Measurements from ENCODE around the gene RPTOR. TPM values are rescaled to one million over a fixed set of nuclear protein-coding genes. Genes with fewer than 3 reads are reported as not detected.

The RPTOR gene
- polyA plus RNA-seq, 1 donor from 2014 or later, result 8.0 TPM

- Histone ChIP-seq H3K27ac (ENCODE audit: low read length) (no peak overlapping the region), H3K4me3 (ENCODE audit: low read length) (no peak overlapping the region), H3K79me2 (replicated peaks; ENCODE audit: insufficient read depth, low read length) (no peaks in the 10 kb centered on the region), H2AFZ (ENCODE audit: low read depth, low read length) (no peak overlapping the region), H3F3A (ENCODE audit: insufficient read depth, low read length, poor library complexity, severe bottlenecking) (no peaks in the 10 kb centered on the region), H3K9ac (ENCODE audit: low read length) (no peak overlapping the region), H3K4me2 (ENCODE audit: low read length) (no peak overlapping the region), H3K9me3 (ENCODE audit: low read length) (no peaks in the 10 kb centered on the region), H3K36me3 (ENCODE audit: insufficient read depth, low read length) (no peaks in the 10 kb centered on the region), H3K27me3 (ENCODE audit: insufficient read depth, low read depth, low read length) (no peaks in the 10 kb centered on the region), H4K20me1 (ENCODE audit: insufficient read depth) (no peaks in the 10 kb centered on the region), H3K9me2 (ENCODE audit: insufficient read depth, low read length) (no peaks in the 10 kb centered on the region)
- TF ChIP-seq TAF1 (IDR thresholded peaks at IDR 0.05; ENCODE audit: low read depth), result no peak
- TF ChIP-seq SMC3 (conservative IDR thresholded peaks at IDR 0.05; ENCODE audit: poor library complexity), result no peak
- no peak for TF ChIP-seq MXI1 (conservative IDR thresholded peaks at IDR 0.05; ENCODE audit: poor library complexity, severe bottlenecking)
- TF ChIP-seq EP300 (conservative IDR thresholded peaks at IDR 0.05; ENCODE audit: poor library complexity, severe bottlenecking), result no peak
- no peak for TF ChIP-seq POLR2AphosphoS5 (IDR thresholded peaks at IDR 0.05)
- TF ChIP-seq, protein P1, sequence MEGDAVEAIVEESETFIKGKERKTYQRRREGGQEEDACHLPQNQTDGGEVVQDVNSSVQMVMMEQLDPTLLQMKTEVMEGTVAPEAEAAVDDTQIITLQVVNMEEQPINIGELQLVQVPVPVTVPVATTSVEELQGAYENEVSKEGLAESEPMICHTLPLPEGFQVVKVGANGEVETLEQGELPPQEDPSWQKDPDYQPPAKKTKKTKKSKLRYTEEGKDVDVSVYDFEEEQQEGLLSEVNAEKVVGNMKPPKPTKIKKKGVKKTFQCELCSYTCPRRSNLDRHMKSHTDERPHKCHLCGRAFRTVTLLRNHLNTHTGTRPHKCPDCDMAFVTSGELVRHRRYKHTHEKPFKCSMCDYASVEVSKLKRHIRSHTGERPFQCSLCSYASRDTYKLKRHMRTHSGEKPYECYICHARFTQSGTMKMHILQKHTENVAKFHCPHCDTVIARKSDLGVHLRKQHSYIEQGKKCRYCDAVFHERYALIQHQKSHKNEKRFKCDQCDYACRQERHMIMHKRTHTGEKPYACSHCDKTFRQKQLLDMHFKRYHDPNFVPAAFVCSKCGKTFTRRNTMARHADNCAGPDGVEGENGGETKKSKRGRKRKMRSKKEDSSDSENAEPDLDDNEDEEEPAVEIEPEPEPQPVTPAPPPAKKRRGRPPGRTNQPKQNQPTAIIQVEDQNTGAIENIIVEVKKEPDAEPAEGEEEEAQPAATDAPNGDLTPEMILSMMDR (IDR thresholded peaks at IDR 0.05; ENCODE audit: poor library complexity, severe bottlenecking), result no peak
- no peak for TF ChIP-seq EZH2 (IDR thresholded peaks at IDR 0.05; ENCODE audit: borderline replicate concordance, insufficient read depth, low read length, poor library complexity, severe bottlenecking)
- TF ChIP-seq, protein P2, sequence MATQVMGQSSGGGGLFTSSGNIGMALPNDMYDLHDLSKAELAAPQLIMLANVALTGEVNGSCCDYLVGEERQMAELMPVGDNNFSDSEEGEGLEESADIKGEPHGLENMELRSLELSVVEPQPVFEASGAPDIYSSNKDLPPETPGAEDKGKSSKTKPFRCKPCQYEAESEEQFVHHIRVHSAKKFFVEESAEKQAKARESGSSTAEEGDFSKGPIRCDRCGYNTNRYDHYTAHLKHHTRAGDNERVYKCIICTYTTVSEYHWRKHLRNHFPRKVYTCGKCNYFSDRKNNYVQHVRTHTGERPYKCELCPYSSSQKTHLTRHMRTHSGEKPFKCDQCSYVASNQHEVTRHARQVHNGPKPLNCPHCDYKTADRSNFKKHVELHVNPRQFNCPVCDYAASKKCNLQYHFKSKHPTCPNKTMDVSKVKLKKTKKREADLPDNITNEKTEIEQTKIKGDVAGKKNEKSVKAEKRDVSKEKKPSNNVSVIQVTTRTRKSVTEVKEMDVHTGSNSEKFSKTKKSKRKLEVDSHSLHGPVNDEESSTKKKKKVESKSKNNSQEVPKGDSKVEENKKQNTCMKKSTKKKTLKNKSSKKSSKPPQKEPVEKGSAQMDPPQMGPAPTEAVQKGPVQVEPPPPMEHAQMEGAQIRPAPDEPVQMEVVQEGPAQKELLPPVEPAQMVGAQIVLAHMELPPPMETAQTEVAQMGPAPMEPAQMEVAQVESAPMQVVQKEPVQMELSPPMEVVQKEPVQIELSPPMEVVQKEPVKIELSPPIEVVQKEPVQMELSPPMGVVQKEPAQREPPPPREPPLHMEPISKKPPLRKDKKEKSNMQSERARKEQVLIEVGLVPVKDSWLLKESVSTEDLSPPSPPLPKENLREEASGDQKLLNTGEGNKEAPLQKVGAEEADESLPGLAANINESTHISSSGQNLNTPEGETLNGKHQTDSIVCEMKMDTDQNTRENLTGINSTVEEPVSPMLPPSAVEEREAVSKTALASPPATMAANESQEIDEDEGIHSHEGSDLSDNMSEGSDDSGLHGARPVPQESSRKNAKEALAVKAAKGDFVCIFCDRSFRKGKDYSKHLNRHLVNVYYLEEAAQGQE (IDR thresholded peaks at IDR 0.05; ENCODE audit: borderline replicate concordance), result no peak
- no peak for TF ChIP-seq RAD21 (conservative IDR thresholded peaks at IDR 0.05)
Measured at GRCh38 chr17:80894726-80895125, 350.1 kb downstream of the RPTOR start.

DNA sequence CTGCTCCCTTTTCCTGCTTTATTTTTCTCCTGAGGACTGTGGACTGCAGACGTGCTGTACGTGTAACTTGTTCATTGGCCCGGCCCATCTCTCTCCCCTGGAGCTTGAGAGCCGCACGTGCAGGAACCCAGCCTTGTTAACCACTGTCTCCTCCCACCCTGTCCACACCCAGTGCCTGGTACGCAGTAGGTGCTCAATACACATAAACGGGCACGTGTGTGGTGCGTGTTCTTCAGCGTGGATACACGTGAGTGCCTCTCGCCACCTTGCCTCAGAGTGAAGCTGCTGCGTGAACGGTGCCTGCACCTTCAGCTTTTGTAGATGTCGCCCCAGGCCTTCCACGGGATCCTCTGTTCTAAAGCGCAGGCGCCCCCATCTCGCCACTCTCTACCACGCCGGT, 350.7 kb downstream of the RPTOR start:
- Histone ChIP-seq H3K27me3 (ENCODE audit: insufficient read depth, low read depth, low read length) (no peaks in the 10 kb centered on the region), H3K27ac (ENCODE audit: low read length) (no peak overlapping the region), H3K36me3 (ENCODE audit: insufficient read depth, low read length) (no peaks in the 10 kb centered on the region), H3K9ac (ENCODE audit: low read length) (no peak overlapping the region), H4K20me1 (ENCODE audit: insufficient read depth) (no peaks in the 10 kb centered on the region), H3K9me3 (ENCODE audit: low read length) (no peaks in the 10 kb centered on the region), H3K9me2 (ENCODE audit: insufficient read depth, low read length) (no peaks in the 10 kb centered on the region), H3K4me3 (ENCODE audit: low read length) (no peak overlapping the region), H2AFZ (ENCODE audit: low read depth, low read length) (no peak overlapping the region), H3F3A (ENCODE audit: insufficient read depth, low read length, poor library complexity, severe bottlenecking) (no peaks in the 10 kb centered on the region), H3K4me2 (ENCODE audit: low read length) (no peak overlapping the region), H3K79me2 (replicated peaks; ENCODE audit: insufficient read depth, low read length) (no peaks in the 10 kb centered on the region)
- no peak for TF ChIP-seq MXI1 (conservative IDR thresholded peaks at IDR 0.05; ENCODE audit: poor library complexity, severe bottlenecking)
- no peak for TF ChIP-seq SMC3 (conservative IDR thresholded peaks at IDR 0.05; ENCODE audit: poor library complexity)
- TF ChIP-seq EP300 (conservative IDR thresholded peaks at IDR 0.05; ENCODE audit: poor library complexity, severe bottlenecking), result no peak
- TF ChIP-seq, protein P2 (IDR thresholded peaks at IDR 0.05; ENCODE audit: borderline replicate concordance), result no peak
